ENCODE measurements around the gene SH2D5. TPM values are rescaled to one million over a fixed set of nuclear protein-coding genes. Genes with fewer than 3 reads are reported as not detected.

SH2D5 gene
- total and polyA plus RNA-seq, 2 donors (not counting 3 experiments of a cell fraction or from before 2014, with no cell fraction given): 0.23 to 1.0 TPM

DNA sequence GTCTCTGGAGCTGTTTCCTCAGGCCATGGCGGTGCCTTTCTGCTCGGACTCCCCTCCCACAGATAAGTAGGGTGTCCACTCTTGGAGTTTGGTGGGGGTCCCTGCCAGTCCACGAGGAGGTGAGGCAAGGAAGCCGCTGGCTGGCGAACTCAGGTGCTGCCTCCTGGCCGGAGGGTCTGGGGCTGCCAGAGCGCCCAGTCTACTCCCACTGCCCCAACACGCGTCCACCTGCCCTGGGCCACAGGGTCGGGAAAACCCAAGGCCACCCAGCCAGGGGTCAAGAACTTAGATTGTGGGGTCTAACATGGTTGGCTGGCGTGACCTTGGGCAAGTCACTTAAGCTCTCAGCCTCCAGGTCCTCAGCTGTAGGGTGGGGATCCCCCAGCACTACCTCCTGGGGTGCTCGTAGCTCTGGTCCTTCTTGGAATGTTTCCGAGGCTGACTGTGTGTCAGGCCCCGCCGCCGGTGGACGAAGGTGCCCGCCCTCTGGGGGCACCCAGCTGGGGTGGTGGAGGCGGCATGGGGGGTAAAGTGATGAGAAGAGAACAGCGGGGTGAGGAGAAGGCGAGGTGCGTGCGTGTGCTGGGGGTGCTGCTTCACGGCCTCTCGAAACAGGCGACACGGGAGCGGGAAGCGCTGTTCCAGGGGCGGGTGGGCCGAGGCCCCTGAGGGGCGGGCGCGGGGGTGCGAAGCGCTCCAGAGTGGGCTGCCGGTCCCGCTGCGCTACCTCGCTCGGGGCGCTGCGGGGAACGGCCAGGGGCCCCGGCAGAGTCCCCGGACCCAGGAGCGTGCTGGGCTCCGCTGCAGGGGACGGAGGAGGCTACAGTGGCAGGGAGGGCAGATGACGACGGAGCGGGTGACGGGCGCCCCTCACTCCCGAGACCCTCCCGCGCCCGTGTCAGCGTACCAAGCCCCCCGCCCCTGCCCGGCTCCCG, 1.2 kb downstream of the SH2D5 start:
- CTCF ChIA-PET: interaction anchor here (1.4 to 2.5 kb wide), 4 partner anchors 34 to 156 kb away, joined by 4 to 18 read pairs (median 6); no protein-coding TSS in a partner anchor
- intact Hi-C loops (cut with micrococcal nuclease): no loop called here
- H3K27ac ChIP-seq (ENCODE audit: insufficient read depth, low read depth, low read length): no peak overlapping the region
- H3K4me3 ChIP-seq (replicated peaks in 1 of 3; ENCODE audit: insufficient read depth in 1 of 3, low read depth in 1 of 3, low read length in 3 of 3): peak overlapping the region in 1 of 3 experiments; percentile 42
- dilution Hi-C loops (cut with MboI; ENCODE audit: extremely low pct_ligation_motif_present, low sequenced_read_pairs): no loop called here
- peaks cover 7 to 16% of the 10 kb centered on the region in 2 experiments for H3K27me3 ChIP-seq (ENCODE audit: control insufficient read depth in 2 of 2, insufficient read depth in 2 of 2, low read length in 2 of 2)
- TF ChIP-seq CTCF (IDR thresholded peaks at IDR 0.05; ENCODE audit: extremely low read depth in 1 of 2, insufficient read depth in 1 of 2, low read depth in 1 of 2, low read length in 2 of 2) (no peak), EZH2 (IDR thresholded peaks at IDR 0.05; ENCODE audit: borderline replicate concordance, low read depth, low read length, severe bottlenecking) (peak; percentile 54), FOS (IDR thresholded peaks at IDR 0.05; ENCODE audit: borderline replicate concordance, insufficient read depth, low read length) (no peak)
- H3K4me1 ChIP-seq (ENCODE audit: control insufficient read depth, extremely low read depth, insufficient read depth, low read length): peaks cover 14% of the 10 kb centered on the region
- POLR2A ChIA-PET: no interaction called here
- no peaks in the 10 kb centered on the region for H3K36me3 ChIP-seq (ENCODE audit: control insufficient read depth in 2 of 2, extremely low read depth in 1 of 2, insufficient read depth in 2 of 2, low read length in 2 of 2)
- H3K9me1 ChIP-seq (replicated peaks; ENCODE audit: control insufficient read depth, extremely low read depth, insufficient read depth, low read length): no peaks in the 10 kb centered on the region
- no peak for DNase-seq (ENCODE audit: low read depth, low spot score)
- H3K4me2 ChIP-seq (ENCODE audit: insufficient read depth, low read length): peak overlapping the region; percentile 76
- H4K20me1 ChIP-seq (replicated peaks; ENCODE audit: control insufficient read depth, extremely low read depth, insufficient read depth, low read length): no peaks in the 10 kb centered on the region
- H3K79me2 ChIP-seq (ENCODE audit: control insufficient read depth, insufficient read depth, low read length): no peaks in the 10 kb centered on the region
- no TSS peak for BruUV-seq (replicated peaks)
- peak overlapping the region; percentile 19 for H2AFZ ChIP-seq (ENCODE audit: low read depth, low read length)
- no peak for FAIRE-seq
- H3K9ac ChIP-seq (replicated peaks; ENCODE audit: extremely low read depth, insufficient read depth, low read length): no peak overlapping the region
- no peaks in the 10 kb centered on the region for H3K9me3 ChIP-seq (replicated peaks; ENCODE audit: control insufficient read depth, insufficient read depth, low read length)

DNA sequence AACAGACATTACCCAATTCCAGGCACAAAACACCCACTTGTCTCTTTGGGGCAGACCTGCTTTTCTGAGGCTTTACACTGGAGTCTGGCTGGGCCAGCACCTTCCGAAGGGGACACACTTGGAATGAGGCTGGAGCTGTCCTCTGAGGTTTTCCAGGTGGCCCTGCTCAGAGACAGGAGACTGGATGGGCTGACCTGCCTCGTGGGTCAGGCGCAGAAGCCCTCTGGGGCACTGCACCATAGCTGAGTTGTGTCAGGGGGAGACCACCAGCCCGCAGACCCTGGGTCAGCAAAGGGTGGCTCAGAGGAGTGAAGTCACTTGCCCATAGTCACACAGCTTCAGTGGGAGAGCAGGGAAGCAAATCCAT, 1.8 kb downstream of the SH2D5 start:
- BruUV-seq (replicated peaks): no TSS peak
- Histone ChIP-seq H2AFZ (ENCODE audit: low read depth, low read length) (no peak overlapping the region), H4K20me1 (replicated peaks; ENCODE audit: control insufficient read depth, extremely low read depth, insufficient read depth, low read length) (no peaks in the 10 kb centered on the region), H3K36me3 (ENCODE audit: control insufficient read depth in 2 of 2, extremely low read depth in 1 of 2, insufficient read depth in 2 of 2, low read length in 2 of 2) (no peaks in the 10 kb centered on the region), H3K79me2 (ENCODE audit: control insufficient read depth, insufficient read depth, low read length) (no peaks in the 10 kb centered on the region), H3K4me1 (ENCODE audit: control insufficient read depth, extremely low read depth, insufficient read depth, low read length) (peaks cover 14% of the 10 kb centered on the region), H3K9me1 (replicated peaks; ENCODE audit: control insufficient read depth, extremely low read depth, insufficient read depth, low read length) (no peaks in the 10 kb centered on the region), H3K27me3 (ENCODE audit: control insufficient read depth in 2 of 2, insufficient read depth in 2 of 2, low read length in 2 of 2) (peaks cover 7 to 16% of the 10 kb centered on the region in 2 experiments), H3K4me2 (ENCODE audit: insufficient read depth, low read length) (no peak overlapping the region), H3K9me3 (replicated peaks; ENCODE audit: control insufficient read depth, insufficient read depth, low read length) (no peaks in the 10 kb centered on the region), H3K4me3 (replicated peaks in 1 of 3; ENCODE audit: insufficient read depth in 1 of 3, low read depth in 1 of 3, low read length in 3 of 3) (no peak overlapping the region), H3K9ac (replicated peaks; ENCODE audit: extremely low read depth, insufficient read depth, low read length) (no peak overlapping the region), H3K27ac (ENCODE audit: insufficient read depth, low read depth, low read length) (no peak overlapping the region)
- DNase-seq (ENCODE audit: low read depth, low spot score) (no peak), FAIRE-seq (no peak)
- CTCF ChIA-PET: interaction anchor here (1.4 kb wide), 1 partner anchor 34 kb away, joined by 6 read pairs; no protein-coding TSS in a partner anchor
- dilution Hi-C loops (cut with MboI; ENCODE audit: extremely low pct_ligation_motif_present, low sequenced_read_pairs) (no loop called here), intact Hi-C loops (cut with micrococcal nuclease) (no loop called here)
- TF ChIP-seq JUN (IDR thresholded peaks at IDR 0.05; ENCODE audit: borderline replicate concordance, insufficient read depth, insufficient read length, low read depth) (no peak), MYC (IDR thresholded peaks at IDR 0.05; ENCODE audit: low read depth, low read length) (no peak), EZH2 (IDR thresholded peaks at IDR 0.05; ENCODE audit: borderline replicate concordance, low read depth, low read length, severe bottlenecking) (no peak), POLR2A (IDR thresholded peaks at IDR 0.05; ENCODE audit: low read depth, low read length) (no peak), CTCF (IDR thresholded peaks at IDR 0.05; ENCODE audit: extremely low read depth in 1 of 2, insufficient read depth in 1 of 2, low read depth in 1 of 2, low read length in 2 of 2) (no peak)
- POLR2A ChIA-PET: no interaction called here

Measured in endothelial cell of umbilical vein (primary cell).